Neutrophil (primary cell): ENCODE data around the gene WTAP.

Source experiments
- H3K27ac ChIP-seq: fragments of 200-600 bp; sonication (generic); 2 replicates; pipeline ENCODE4 v1.5.1; 2016; ENCODE audit warnings: mild to moderate bottlenecking, moderate library complexity
- H3K27me3 ChIP-seq: fragments of 200-600 bp; sonication (generic); 2 replicates; pipeline ENCODE4 v1.6.0; 2016; ENCODE audit warnings: mild to moderate bottlenecking
- H3K36me3 ChIP-seq: fragments of 200-600 bp; sonication (generic); 2 replicates; pipeline ENCODE4 v1.5.1; 2017
- H3K4me1 ChIP-seq, 2 experiments: fragments of 200-600 bp in 1 of 2; sonication (generic) in 1 of 2; 1 replicate in 1 of 2; 2 replicates in 1 of 2; pipeline versions ENCODE4 v1.5.1 to v1.6.1; 2013 to 2016; ENCODE audit warnings: low read depth in 1 of 2, low read length in 1 of 2, mild to moderate bottlenecking in 1 of 2, moderate library complexity in 1 of 2; ENCODE audit not compliant: control insufficient read depth in 1 of 2, insufficient read depth in 1 of 2
- H3K4me3 ChIP-seq, 2 experiments: fragments of 200-600 bp in 1 of 2; sonication (generic) in 1 of 2; 1 replicate in 1 of 2; 2 replicates in 1 of 2; pipeline ENCODE4 v1.5.1; 2013 to 2016; ENCODE audit warnings: low read depth in 1 of 2, low read length in 1 of 2, mild to moderate bottlenecking in 1 of 2, moderate library complexity in 1 of 2
- H3K9me3 ChIP-seq: fragments of 200-600 bp; sonication (generic); 2 replicates; pipeline ENCODE4 v1.5.1; 2016
- CTCF ChIP-seq: fragments of 200-600 bp; sonication (generic); IDR thresholded peaks from 2 replicates; pipeline ENCODE4 v1.5.1; 2016; ENCODE audit warnings: antibody characterized with exemption

Gene WTAP

GRCh38 chr6:159778131-159778530, 50.8 kb downstream of the WTAP start:
- H3K36me3 ChIP-seq, result peaks cover 62% of the 10 kb centered on the region
- no peaks in the 10 kb centered on the region for H3K4me1 ChIP-seq
- no peaks in the 10 kb centered on the region for H3K27me3 ChIP-seq
- H3K27ac ChIP-seq, result no peak overlapping the region
- no peaks in the 10 kb centered on the region for H3K9me3 ChIP-seq
- no peak for TF ChIP-seq CTCF
- H3K4me3 ChIP-seq, result no peak overlapping the region

DNA sequence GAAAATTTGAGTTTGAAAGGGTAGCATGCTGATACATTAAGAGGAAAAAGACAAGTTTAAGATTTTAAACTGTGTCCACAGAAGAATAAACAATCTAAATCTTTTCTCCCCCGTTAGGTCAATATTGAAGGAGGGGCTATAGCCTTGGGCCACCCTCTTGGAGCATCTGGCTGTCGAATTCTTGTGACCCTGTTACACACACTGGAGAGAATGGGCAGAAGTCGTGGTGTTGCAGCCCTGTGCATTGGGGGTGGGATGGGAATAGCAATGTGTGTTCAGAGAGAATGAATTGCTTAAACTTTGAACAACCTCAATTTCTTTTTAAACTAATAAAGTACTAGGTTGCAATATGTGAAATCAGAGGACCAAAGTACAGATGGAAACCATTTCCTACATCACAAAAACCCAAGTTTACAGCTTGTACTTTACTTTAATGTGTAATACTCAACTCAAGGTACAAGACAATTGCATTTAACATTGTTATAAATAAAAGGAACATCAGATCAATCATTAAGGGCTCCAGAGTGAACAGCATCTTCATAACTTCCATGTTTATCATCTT, 51.3 kb downstream of the WTAP start:
- Histone ChIP-seq H3K9me3 (no peaks in the 10 kb centered on the region), H3K27ac (no peak overlapping the region), H3K4me1 (no peaks in the 10 kb centered on the region), H3K27me3 (no peaks in the 10 kb centered on the region), H3K36me3 (peaks cover 67% of the 10 kb centered on the region), H3K4me3 (no peak overlapping the region)
- TF ChIP-seq CTCF, result no peak

DNA sequence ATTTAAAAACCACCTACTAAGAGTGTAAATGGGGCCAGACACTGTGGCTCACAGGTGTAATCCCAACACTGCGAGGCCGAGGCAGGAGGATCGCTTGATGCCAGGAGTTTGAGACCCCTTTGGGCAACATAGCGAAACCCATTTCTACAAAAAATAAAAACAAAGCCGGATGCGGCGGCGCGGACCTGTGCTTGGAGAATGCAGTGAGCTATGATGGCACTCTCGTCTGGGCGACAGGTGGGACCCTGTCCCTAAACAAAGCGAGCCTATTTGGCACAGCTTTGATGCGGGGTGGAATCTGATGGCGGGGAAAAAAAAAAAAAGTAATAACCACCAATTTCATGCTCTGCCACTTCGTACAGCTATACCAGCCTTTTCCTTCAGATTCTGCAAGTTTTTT, 61.0 kb downstream of the WTAP start:
- H3K4me1 ChIP-seq, result peaks cover 36 to 41% of the 10 kb centered on the region in 2 experiments
- TF ChIP-seq CTCF, result no peak
- no peaks in the 10 kb centered on the region for H3K9me3 ChIP-seq
- peak overlapping the region; percentile 91 for H3K27ac ChIP-seq
- peak overlapping the region; percentile 85 to 87 for H3K4me3 ChIP-seq
- H3K27me3 ChIP-seq, result no peaks in the 10 kb centered on the region
- peaks cover 39% of the 10 kb centered on the region for H3K36me3 ChIP-seq

DNA sequence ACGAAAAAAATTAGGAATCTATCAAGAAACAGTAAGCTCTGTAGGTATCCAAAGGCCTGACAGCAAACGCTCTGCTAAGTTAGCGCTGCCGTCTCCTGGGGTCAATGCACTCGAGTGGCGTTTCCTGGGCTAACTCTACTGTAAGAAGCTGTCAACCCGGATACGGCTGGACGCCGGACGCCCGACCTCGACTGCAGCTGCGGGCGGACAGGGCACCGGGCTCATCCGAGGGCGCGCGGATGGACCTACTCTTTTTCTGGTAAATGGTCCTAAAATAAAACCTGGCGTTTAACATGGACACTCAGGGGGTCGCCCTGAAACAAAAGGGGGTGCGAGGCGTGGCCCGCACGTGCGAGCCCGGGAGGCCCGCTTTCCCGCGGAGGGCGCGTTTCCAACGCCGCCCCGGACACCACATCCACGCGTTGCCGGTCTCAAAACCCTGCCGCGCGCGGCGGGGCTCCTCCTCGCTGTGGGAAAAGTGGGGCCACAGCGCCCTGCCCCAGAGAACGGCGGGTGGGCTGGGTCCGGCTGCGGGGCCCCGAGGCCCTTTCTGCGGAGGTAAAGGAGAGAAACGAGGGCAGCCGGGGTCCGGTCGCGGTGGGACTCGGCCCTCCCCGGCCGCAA, 61.6 kb downstream of the WTAP start:
- Histone ChIP-seq H3K27me3 (no peaks in the 10 kb centered on the region), H3K4me3 (peak overlapping the region; percentile 85 to 87), H3K27ac (peak overlapping the region; percentile 91), H3K36me3 (peaks cover 37% of the 10 kb centered on the region), H3K9me3 (no peaks in the 10 kb centered on the region), H3K4me1 (peaks cover 36 to 41% of the 10 kb centered on the region in 2 experiments)
- TF ChIP-seq CTCF, result no peak

DNA sequence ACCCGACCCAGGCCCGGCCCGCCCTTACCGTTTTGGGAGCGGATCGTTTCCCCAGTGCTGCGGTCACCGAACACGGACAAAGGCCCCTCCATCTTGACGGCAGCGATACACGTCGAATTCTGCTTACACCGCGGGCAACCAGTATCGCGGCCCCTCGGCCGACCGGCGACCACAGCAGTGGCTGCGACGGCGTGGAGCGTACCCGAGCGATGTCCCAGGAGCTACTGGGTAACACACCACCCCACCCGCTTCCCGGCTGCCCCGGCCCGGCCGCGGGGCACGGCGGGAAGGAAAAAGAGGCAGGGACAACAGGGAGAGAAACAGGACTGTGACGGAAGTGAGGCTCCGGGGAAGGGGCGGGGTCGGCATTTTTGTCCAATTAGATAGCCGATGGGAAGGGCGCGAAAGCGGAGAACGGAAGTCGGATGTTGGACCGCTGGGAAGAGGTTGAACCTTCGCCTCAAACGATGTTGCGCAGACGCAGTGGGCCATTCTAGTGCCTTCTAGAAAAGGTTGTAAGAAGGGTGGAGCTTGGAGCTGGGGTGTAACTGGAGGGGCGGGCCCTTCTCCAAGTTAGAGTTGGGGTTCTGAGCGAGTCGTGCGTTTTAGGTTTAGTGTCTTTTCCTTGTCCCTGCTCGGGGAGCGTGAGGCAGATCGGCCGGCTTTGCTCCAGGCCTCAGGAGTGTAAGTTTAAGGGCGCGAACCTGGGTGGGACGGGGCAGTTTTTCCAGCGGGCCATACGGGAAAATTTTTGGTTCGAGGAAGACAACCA, 62.3 kb downstream of the WTAP start, which contains the start of gene TCP1:
Gene TCP1, minus strand, starts transcription at position 226 of the 772 bp plus-strand sequence. Its CDS starts 134 bp downstream, at position 92.
- no peak for TF ChIP-seq CTCF
- peak within 1 kb of the TSS; percentile 91 for H3K27ac ChIP-seq
- H3K36me3 ChIP-seq, result peaks cover 30% of the 10 kb centered on the region
- no peaks in the 10 kb centered on the region for H3K9me3 ChIP-seq
- no peaks in the 10 kb centered on the region for H3K27me3 ChIP-seq
- peaks cover 36 to 41% of the 10 kb centered on the region in 2 experiments for H3K4me1 ChIP-seq
- H3K4me3 ChIP-seq, result peak within 1 kb of the TSS; percentile 85 to 87
